CD4-positive, alpha-beta T cell (primary cell): ENCODE data around the gene BSG. TPM values are rescaled to one million over a fixed set of nuclear protein-coding genes. Genes with fewer than 3 reads are reported as not detected.

Experiments
- ATAC-seq: fragments of 200-7000 bp; cut with Tn5 transposase; one replicate; pipeline ENCODE4 v1.10.0; 2022; ENCODE audit warnings: mild to moderate bottlenecking; ENCODE audit not compliant: poor library complexity
- CTCF ChIA-PET: fragments of 350-600 bp; sonication (Branson Sonifier 250); formaldehyde crosslinking; loops from one replicate; lab custom pipeline; 2021; ENCODE audit warnings: antibody characterized with exemption, inconsistent platforms; lab: Charles Lee
- POLR2A ChIA-PET: fragments of 350-600 bp; sonication (Branson Sonifier 250); formaldehyde crosslinking; loops from one replicate; lab custom pipeline; 2021; ENCODE audit warnings: antibody characterized with exemption, inconsistent platforms; lab: Charles Lee
- DNase-seq, 14 experiments: peaks; one replicate each; pipeline ENCODE4 v3.0.0-alpha.2; 2013 to 2020; ENCODE audit warnings: mixed read lengths in 2 of 14
- H3K27ac ChIP-seq, 2 donors: one replicate each; pipeline versions ENCODE4 v1.5.1 to v1.7.0; 2013; ENCODE audit warnings: low read length in 2 of 2, low read depth in 1 of 2, mild to moderate bottlenecking in 1 of 2
- H3K27me3 ChIP-seq, 2 experiments: 1 replicate in 1 of 2; 2 replicates in 1 of 2; pipeline versions ENCODE4 v1.6.1 to v1.7.0; 2013; ENCODE audit warnings: low read length in 2 of 2, control low read depth in 1 of 2, mild to moderate bottlenecking in 1 of 2, moderate library complexity in 1 of 2; ENCODE audit not compliant: insufficient read depth in 2 of 2, control insufficient read depth in 1 of 2
- H3K36me3 ChIP-seq: one replicate; pipeline ENCODE4 v1.6.1; 2013; ENCODE audit warnings: low read length, control low read depth; ENCODE audit not compliant: insufficient read depth
- H3K4me1 ChIP-seq: one replicate; pipeline ENCODE4 v1.6.1; 2013; ENCODE audit warnings: low read length, control low read depth; ENCODE audit not compliant: insufficient read depth
- H3K4me3 ChIP-seq: one replicate; pipeline ENCODE4 v1.5.1; 2013; ENCODE audit warnings: mild to moderate bottlenecking, low read length, moderate library complexity
- H3K9me3 ChIP-seq, 2 experiments: 1 replicate in 1 of 2; 2 replicates in 1 of 2; pipeline versions ENCODE4 v1.6.1 to v1.7.0; 2013; ENCODE audit warnings: low read length in 2 of 2, mild to moderate bottlenecking in 2 of 2, control low read depth in 1 of 2, moderate library complexity in 1 of 2; ENCODE audit not compliant: control insufficient read depth in 1 of 2, insufficient read depth in 1 of 2
- H3K27ac Mint-ChIP-seq: one replicate; pipeline ENCODE4 v1.8.0; 2020; ENCODE audit warnings: mixed read lengths
- H3K27me3 Mint-ChIP-seq: one replicate; pipeline ENCODE4 v1.8.0; 2021; ENCODE audit warnings: mixed read lengths
- H3K36me3 Mint-ChIP-seq: one replicate; pipeline ENCODE4 v1.8.0; 2021; ENCODE audit warnings: low read depth, mixed read lengths
- H3K4me1 Mint-ChIP-seq: one replicate; pipeline ENCODE4 v1.8.0; 2021; ENCODE audit warnings: low read depth, mixed read lengths
- H3K4me3 Mint-ChIP-seq: one replicate; pipeline ENCODE4 v1.8.0; 2020; ENCODE audit warnings: mild to moderate bottlenecking, mixed read lengths
- H3K9me3 Mint-ChIP-seq: one replicate; pipeline ENCODE4 v1.8.0; 2020; ENCODE audit warnings: mixed read lengths
- intact Hi-C, 2 experiments: fragments of 100-400 bp; cut with DNase I in 1 of 2; cut with micrococcal nuclease in 1 of 2; formaldehyde crosslinking; loops; one replicate each; pipeline versions ENCODE4 v1.15.1 to v1.9.0; 2023 to 2025; cut with DNase I, micrococcal nuclease
- total RNA-seq, 174 experiments: library from RNA in 2 of 174; stranded (reverse) in 2 of 174; gene quantifications; one replicate each; pipeline ENCODE4 v1.2.3 and lab custom pipeline; 2021 to 2026
- TF ChIP-seq, protein P1 (sequence below): fragments of 200-600 bp; IDR thresholded peaks from one replicate; pipeline ENCODE4 v1.8.0; 2022; ENCODE audit warnings: antibody characterized with exemption, mild to moderate bottlenecking

Gene BSG
- total RNA-seq, 2 experiments from 2014 or later = 68.7 to 71.6 TPM

DNA sequence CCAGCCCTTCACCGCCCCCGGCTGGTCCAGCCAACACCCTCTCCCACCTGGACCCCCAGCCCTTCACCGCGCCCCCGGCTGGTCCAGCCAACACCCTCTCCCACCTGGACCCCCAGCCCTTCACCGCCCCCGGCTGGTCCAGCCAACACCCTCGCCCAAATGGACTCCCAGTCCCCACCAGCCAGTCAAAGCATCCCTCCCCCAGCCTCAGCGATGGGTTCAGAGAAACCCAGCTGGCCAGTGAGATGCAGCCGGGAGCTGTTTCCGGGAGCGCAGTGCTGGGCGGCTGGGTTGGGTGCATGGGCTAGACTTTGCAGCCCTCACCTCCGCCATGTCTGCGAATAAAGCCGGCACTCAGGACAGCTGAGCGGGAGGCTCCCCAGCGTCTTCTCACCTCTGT lies 47.4 kb upstream of the BSG start:
- ATAC-seq (no peak), DNase-seq (no peak)
- no peak overlapping the region for H3K4me3 ChIP-seq
- Mint-ChIP-seq H3K4me3 (no peak overlapping the region), H3K27me3 (no peaks in the 10 kb centered on the region), H3K36me3 (no peaks in the 10 kb centered on the region), H3K27ac (no peak overlapping the region), H3K9me3 (no peaks in the 10 kb centered on the region), H3K4me1 (peaks cover 4% of the 10 kb centered on the region)
- H3K27me3 ChIP-seq = peaks cover 0 to 5% of the 10 kb centered on the region in 2 experiments
- TF ChIP-seq, protein P1, sequence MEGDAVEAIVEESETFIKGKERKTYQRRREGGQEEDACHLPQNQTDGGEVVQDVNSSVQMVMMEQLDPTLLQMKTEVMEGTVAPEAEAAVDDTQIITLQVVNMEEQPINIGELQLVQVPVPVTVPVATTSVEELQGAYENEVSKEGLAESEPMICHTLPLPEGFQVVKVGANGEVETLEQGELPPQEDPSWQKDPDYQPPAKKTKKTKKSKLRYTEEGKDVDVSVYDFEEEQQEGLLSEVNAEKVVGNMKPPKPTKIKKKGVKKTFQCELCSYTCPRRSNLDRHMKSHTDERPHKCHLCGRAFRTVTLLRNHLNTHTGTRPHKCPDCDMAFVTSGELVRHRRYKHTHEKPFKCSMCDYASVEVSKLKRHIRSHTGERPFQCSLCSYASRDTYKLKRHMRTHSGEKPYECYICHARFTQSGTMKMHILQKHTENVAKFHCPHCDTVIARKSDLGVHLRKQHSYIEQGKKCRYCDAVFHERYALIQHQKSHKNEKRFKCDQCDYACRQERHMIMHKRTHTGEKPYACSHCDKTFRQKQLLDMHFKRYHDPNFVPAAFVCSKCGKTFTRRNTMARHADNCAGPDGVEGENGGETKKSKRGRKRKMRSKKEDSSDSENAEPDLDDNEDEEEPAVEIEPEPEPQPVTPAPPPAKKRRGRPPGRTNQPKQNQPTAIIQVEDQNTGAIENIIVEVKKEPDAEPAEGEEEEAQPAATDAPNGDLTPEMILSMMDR = no peak
- H3K27ac ChIP-seq = no peak overlapping the region
- peaks cover 0 to 5% of the 10 kb centered on the region in 2 experiments for H3K9me3 ChIP-seq
- intact Hi-C loops = no loop called here
- peaks cover 8% of the 10 kb centered on the region for H3K4me1 ChIP-seq
- ChIA-PET CTCF (interaction anchor here (2.2 kb wide), 1 partner anchor 14 kb away, joined by 6 read pairs; no protein-coding TSS in a partner anchor), POLR2A (no interaction called here)
- H3K36me3 ChIP-seq = no peaks in the 10 kb centered on the region

- peaks cover 15% of the 10 kb centered on the region for H3K4me1 ChIP-seq
- TF ChIP-seq, protein P1 = no peak
- ChIA-PET CTCF (interaction anchor here (0.8 to 2.2 kb wide), 2 partner anchors 15 kb away, joined by 3 to 6 read pairs; no protein-coding TSS in a partner anchor), POLR2A (no interaction called here)
- Mint-ChIP-seq H3K27ac (no peak overlapping the region), H3K36me3 (no peaks in the 10 kb centered on the region), H3K4me1 (peaks cover 4% of the 10 kb centered on the region), H3K4me3 (no peak overlapping the region), H3K9me3 (no peaks in the 10 kb centered on the region), H3K27me3 (no peaks in the 10 kb centered on the region)
- no peak overlapping the region for H3K4me3 ChIP-seq
- DNase-seq (no peak), ATAC-seq (no peak)
- H3K36me3 ChIP-seq = no peaks in the 10 kb centered on the region
- intact Hi-C loops = no loop called here
- H3K27me3 ChIP-seq = peaks cover 0 to 5% of the 10 kb centered on the region in 2 experiments
- peaks cover 0 to 5% of the 10 kb centered on the region in 2 experiments for H3K9me3 ChIP-seq
- H3K27ac ChIP-seq = no peak overlapping the region
Measured at GRCh38 chr19:525857-526419, 46.5 kb upstream of the BSG start.

DNA sequence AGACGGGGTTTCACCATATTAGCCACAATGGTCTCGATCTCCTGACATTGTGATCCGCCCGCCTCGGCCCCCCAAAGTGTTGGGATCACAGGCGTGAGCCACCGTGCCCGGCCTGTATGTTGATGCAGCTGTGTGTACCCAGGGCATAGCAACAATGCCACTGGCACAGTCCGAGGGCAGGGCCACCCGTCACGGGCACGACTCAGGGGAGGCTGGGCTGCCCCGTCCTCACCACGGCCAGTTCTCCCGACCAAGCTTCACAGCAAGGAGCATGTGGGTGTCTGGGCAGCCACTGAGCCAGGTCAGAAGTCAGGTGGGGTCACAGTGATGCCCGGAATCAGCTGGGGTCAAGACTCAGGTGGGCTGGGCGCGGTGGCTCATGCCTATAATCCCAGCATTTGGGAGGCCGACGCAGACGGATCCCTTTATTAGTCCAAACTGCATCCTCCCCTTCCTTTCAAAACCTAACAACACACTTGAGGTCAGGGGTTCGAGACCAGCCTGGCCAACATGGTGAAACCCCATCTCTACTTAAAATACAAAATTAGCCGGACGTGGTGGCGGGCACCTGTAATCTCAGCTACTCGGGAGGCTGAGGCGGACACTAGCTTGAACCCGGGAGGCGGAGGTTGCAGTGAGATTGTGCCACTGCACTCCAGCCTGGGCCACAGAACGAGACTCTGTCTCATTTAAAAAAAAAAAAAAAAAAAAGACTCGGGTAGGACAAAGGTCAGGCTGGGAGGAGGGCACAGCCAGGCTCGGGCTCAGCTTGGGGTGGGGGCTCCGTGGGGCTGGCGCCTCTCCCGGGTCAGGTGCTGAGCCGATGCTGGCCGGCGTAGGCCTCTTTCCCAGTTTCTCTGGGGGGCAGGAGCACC lies 42.0 kb upstream of the BSG start:
- H3K27me3 ChIP-seq = peaks cover 0 to 3% of the 10 kb centered on the region in 2 experiments
- peak overlapping the region; percentile 34 to 75 for H3K27ac ChIP-seq
- ChIA-PET POLR2A (interaction anchor here (0.7 to 6.0 kb wide), 4 partner anchors 9 to 130 kb away, joined by 3 to 75 read pairs (median 6); no protein-coding TSS in a partner anchor), CTCF (interaction anchor here (1.3 to 4.2 kb wide), 4 partner anchors 11 to 24 kb away, joined by 3 to 58 read pairs (median 10); partner anchors contain the start of gene TPGS1)
- H3K4me3 ChIP-seq = peak overlapping the region; percentile 72
- peaks cover 3% of the 10 kb centered on the region for H3K36me3 ChIP-seq
- H3K4me1 ChIP-seq = peaks cover 42% of the 10 kb centered on the region
- Mint-ChIP-seq H3K27ac (peak overlapping the region; percentile 61), H3K9me3 (no peaks in the 10 kb centered on the region), H3K4me1 (peaks cover 12% of the 10 kb centered on the region), H3K4me3 (peak overlapping the region; percentile 87), H3K27me3 (no peaks in the 10 kb centered on the region), H3K36me3 (peaks cover 8% of the 10 kb centered on the region)
- peaks cover 0 to 5% of the 10 kb centered on the region in 2 experiments for H3K9me3 ChIP-seq
- ATAC-seq (no peak), DNase-seq (peak in 1 of 14 experiments; percentile 46)
- TF ChIP-seq, protein P1 = no peak
- intact Hi-C loops = loop anchor here (1.0 to 2.0 kb wide), 6 partner anchors 11 to 132 kb away; partner anchors contain the start of genes BSG (in 1 of the 2), RNF126 (in 1 of the 2) and TPGS1 (in 1 of the 2)
